ENCODE data around the gene IL17A.

IL17A gene

GRCh38 chr6:52210227-52210626 lies 24.1 kb downstream of the IL17A start:
- FAIRE-seq (no peak), DNase-seq (ENCODE audit: low spot score) (no peak)

- FAIRE-seq: no peak
- DNase-seq (ENCODE audit: low spot score): no peak
Measured at GRCh38 chr6:52213127-52213526, 27.0 kb downstream of the IL17A start.

GRCh38 chr6:52215787-52216186 lies 29.6 kb downstream of the IL17A start:
- no peak for DNase-seq (ENCODE audit: low spot score)
- no peak for FAIRE-seq

GRCh38 chr6:52216932-52217575 lies 30.9 kb downstream of the IL17A start:
- FAIRE-seq (no peak), DNase-seq (ENCODE audit: low spot score) (no peak)

GRCh38 chr6:52217761-52218160 lies 31.6 kb downstream of the IL17A start:
- no peak for FAIRE-seq
- DNase-seq (ENCODE audit: low spot score): no peak

- DNase-seq (ENCODE audit: low spot score) (peak; percentile 87), FAIRE-seq (peak; percentile 98)
Measured at GRCh38 chr6:52221302-52221701, 35.1 kb downstream of the IL17A start.

- DNase-seq (ENCODE audit: low spot score): no peak
- no peak for FAIRE-seq
Measured at GRCh38 chr6:52227495-52227894, 41.3 kb downstream of the IL17A start.

- FAIRE-seq: no peak
- DNase-seq (ENCODE audit: low spot score): no peak
Measured at GRCh38 chr6:52230685-52231084, 44.5 kb downstream of the IL17A start.

GRCh38 chr6:52231406-52232127 lies 45.4 kb downstream of the IL17A start:
- FAIRE-seq (no peak), DNase-seq (ENCODE audit: low spot score) (no peak)

GRCh38 chr6:52233005-52233404 lies 46.8 kb downstream of the IL17A start:
- FAIRE-seq: no peak
- no peak for DNase-seq (ENCODE audit: low spot score)

- DNase-seq (ENCODE audit: low spot score) (peak; percentile 76), FAIRE-seq (peak; percentile 59)
Measured at GRCh38 chr6:52233975-52234823, 48.0 kb downstream of the IL17A start.
